K562 (cell line): ENCODE measurements around the gene MLC1. TPM values are rescaled to one million over a fixed set of nuclear protein-coding genes. Genes with fewer than 3 reads are reported as not detected.

Experiments
- ATAC-seq: fragments of 200-7000 bp; cut with Tn5 transposase; 3 replicates; pipeline ENCODE4 v1.9.1; 2020; ENCODE audit warnings: moderate library complexity
- BruUV-seq: library from RNA; stranded (reverse); fragments of 400-500 nt; replicated peaks from 2 replicates; lab custom pipeline; 2021; lab: Mats Ljungman, UMichigan
- CTCF ChIA-PET: fragments of 300-600 bp; formaldehyde crosslinking; extraction: SDS; loops from one replicate; lab custom pipeline; 2021; ENCODE audit warnings: low intra/inter-chr PET ratio; lab: Yijun Ruan, JAX
- POLR2A ChIA-PET: fragments of 300-600, 350-650 bp; sonication (Branson Sonifier 250); formaldehyde crosslinking; extraction: SDS; loops from one replicate; lab custom pipeline; 2021; ENCODE audit warnings: antibody characterized with exemption, inconsistent platforms; lab: Yijun Ruan, JAX
- DNase-seq, 4 experiments: peaks; one replicate each; pipeline versions ENCODE4 v3.0.0 to v3.0.0-alpha.2; 2011 to 2018; ENCODE audit warnings: low spot score in 3 of 4, mixed read lengths in 3 of 4; ENCODE audit errors: extremely low read depth in 1 of 4
- FAIRE-seq: peaks from 2 replicates; lab custom pipeline; 2011; peaks lifted over from hg19 to GRCh38; lab: Jason Lieb, UNC
- H2AFZ ChIP-seq: 2 replicates; pipeline ENCODE4 v1.6.0; 2011; ENCODE audit warnings: low read depth, low read length, control low read depth, inconsistent platforms
- H3K27ac ChIP-seq: fragments of 200-600 bp; 3 replicates; pipeline ENCODE4 v1.8.0; 2011; ENCODE audit warnings: low read depth, mild to moderate bottlenecking, control low read depth, inconsistent platforms, low read length, moderate library complexity, mixed read lengths; ENCODE audit errors: extremely low read depth
- H3K27me3 ChIP-seq, 2 experiments: fragments of 300-600 bp in 1 of 2; 2 replicates in 1 of 2; 3 replicates in 1 of 2; pipeline versions ENCODE4 v1.6.0 to v1.8.0; 2011; ENCODE audit warnings: inconsistent platforms in 2 of 2, low read length in 2 of 2, mild to moderate bottlenecking in 1 of 2, mixed read lengths in 1 of 2, moderate library complexity in 1 of 2; ENCODE audit not compliant: control insufficient read depth in 2 of 2, insufficient read depth in 2 of 2
- H3K36me3 ChIP-seq: fragments of 300-600 bp; 3 replicates; pipeline ENCODE4 v1.8.0; 2011; ENCODE audit warnings: mild to moderate bottlenecking, low read length, inconsistent platforms; ENCODE audit not compliant: control insufficient read depth, insufficient read depth
- H3K4me1 ChIP-seq, 2 experiments: fragments of 200-600 bp in 1 of 2; replicated peaks in 1 of 2; 2 replicates in 1 of 2; 3 replicates in 1 of 2; pipeline versions ENCODE4 v1.5.1 to v1.8.0; 2011; ENCODE audit warnings: inconsistent platforms in 2 of 2, low read length in 2 of 2, mild to moderate bottlenecking in 1 of 2, mixed read lengths in 1 of 2, moderate library complexity in 1 of 2; ENCODE audit not compliant: control insufficient read depth in 2 of 2, insufficient read depth in 2 of 2
- H3K4me2 ChIP-seq: 2 replicates; pipeline ENCODE4 v1.6.1; 2011; ENCODE audit warnings: low read length, control low read depth, inconsistent platforms, mixed read lengths; ENCODE audit not compliant: insufficient read depth
- H3K4me3 ChIP-seq: fragments of 200-600 bp; sonication (generic), shearing (Covaris generic); 2 replicates; pipeline ENCODE4 v1.5.1; 2016; ENCODE audit warnings: control low read depth, inconsistent platforms
- H3K79me2 ChIP-seq: fragments of 200-600 bp; 3 replicates; pipeline ENCODE4 v1.8.0; 2011; ENCODE audit warnings: low read length, inconsistent platforms; ENCODE audit not compliant: control insufficient read depth, insufficient read depth
- H3K9ac ChIP-seq, 2 experiments: 2 replicates each; pipeline versions ENCODE4 v1.6.0 to v1.6.1; 2011; ENCODE audit warnings: low read depth in 2 of 2, low read length in 2 of 2, control low read depth in 1 of 2, inconsistent platforms in 1 of 2, mild to moderate bottlenecking in 1 of 2, mixed read lengths in 1 of 2; ENCODE audit not compliant: insufficient read depth in 1 of 2
- H3K9me1 ChIP-seq: one replicate; pipeline ENCODE4 v1.6.0; 2011; ENCODE audit warnings: inconsistent platforms, mild to moderate bottlenecking, low read length, moderate library complexity; ENCODE audit not compliant: control insufficient read depth, insufficient read depth
- H3K9me3 ChIP-seq: replicated peaks from 2 replicates; pipeline ENCODE4 v1.5.1; 2011; ENCODE audit warnings: low read depth, low read length, inconsistent platforms; ENCODE audit not compliant: control insufficient read depth, insufficient read depth
- H4K20me1 ChIP-seq: replicated peaks from 2 replicates; pipeline ENCODE4 v1.6.1; 2011; ENCODE audit warnings: low read length, inconsistent platforms, mixed read lengths; ENCODE audit not compliant: control insufficient read depth, insufficient read depth
- CEBPG ChIP-seq, 3 experiments: fragments of 200-800 bp in 1 of 3; sonication (Bioruptor generic) in 1 of 3; sonication (generic) in 1 of 3; formaldehyde crosslinking in 1 of 3; IDR thresholded peaks in 2 of 3; conservative IDR thresholded peaks in 1 of 3; 2 replicates each; pipeline versions ENCODE4 v1.6.1 to v1.8.0; 2016 to 2022; ENCODE audit warnings: missing compliant biosample characterization in 2 of 3, missing genetic modification characterization in 2 of 3, mild to moderate bottlenecking in 1 of 3, missing genetic modification reagents in 1 of 3
- E2F4 ChIP-seq: sonication (generic); formaldehyde crosslinking; IDR thresholded peaks from 2 replicates; pipeline ENCODE4 v1.8.0; 2022; ENCODE audit warnings: mild to moderate bottlenecking, low read depth, missing genetic modification reagents
- ETV1 ChIP-seq: fragments of 450-650 bp; conservative IDR thresholded peaks from 2 replicates; pipeline ENCODE4 v1.6.1; 2016; ENCODE audit warnings: missing genetic modification characterization, control low read depth, low read depth, missing compliant biosample characterization
- FOS ChIP-seq: IDR thresholded peaks from 3 replicates; pipeline ENCODE4 v1.6.1; 2011; ENCODE audit not compliant: insufficient read length; ENCODE audit errors: extremely low read depth
- MAFK ChIP-seq: IDR thresholded peaks from 2 replicates; pipeline ENCODE4 v1.6.1; 2011; ENCODE audit warnings: low read length, improper control_type of control experiment
- MBD2 ChIP-seq: sonication (generic); IDR thresholded peaks from 2 replicates; pipeline ENCODE4 v1.6.1; 2016; ENCODE audit warnings: low read depth, borderline replicate concordance
- MECOM ChIP-seq: fragments of 250-450 bp; sonication (Bioruptor Pico); IDR thresholded peaks from 2 replicates; pipeline ENCODE4 v1.8.0; 2022; ENCODE audit warnings: inconsistent platforms
- NR4A1 ChIP-seq, 2 experiments: fragments of 250-450 bp in 1 of 2; fragments of 450-650 bp in 1 of 2; sonication (Bioruptor Pico) in 1 of 2; IDR thresholded peaks; 2 replicates each; pipeline versions ENCODE4 v1.4.0 to v1.6.1; 2016 to 2020; ENCODE audit warnings: mild to moderate bottlenecking in 2 of 2, missing compliant biosample characterization in 1 of 2, missing genetic modification characterization in 1 of 2, moderate library complexity in 1 of 2
- PYGO2 ChIP-seq: fragments of 450-650 bp; IDR thresholded peaks from 2 replicates; pipeline ENCODE4 v1.6.1; 2016; ENCODE audit warnings: mild to moderate bottlenecking, missing genetic modification characterization, moderate library complexity, missing compliant biosample characterization
- RNF2 ChIP-seq: sonication (generic); IDR thresholded peaks from 2 replicates; pipeline ENCODE4 v1.6.1; 2016
- SMARCB1 ChIP-seq: IDR thresholded peaks from 2 replicates; pipeline ENCODE4 v1.6.1; 2011; ENCODE audit warnings: improper control_type of control experiment, low read depth; ENCODE audit not compliant: insufficient read length
- TRIM24 ChIP-seq, 2 experiments: fragments of 450-650 bp; IDR thresholded peaks; 2 replicates each; pipeline ENCODE4 v1.6.1; 2016
- TSC22D4 ChIP-seq: fragments of 450-650 bp; IDR thresholded peaks from 2 replicates; pipeline ENCODE4 v1.6.1; 2016; ENCODE audit warnings: missing genetic modification characterization, missing biosample characterization, control low read depth
- WHSC1 ChIP-seq: IDR thresholded peaks from one replicate; pipeline ENCODE4 v1.6.1; 2012; ENCODE audit warnings: low read length, control low read depth, inconsistent platforms
- ZNF324 ChIP-seq: fragments of 250-450 bp; sonication (Bioruptor Pico); IDR thresholded peaks from 2 replicates; pipeline ENCODE4 v1.4.0; 2020; ENCODE audit warnings: mild to moderate bottlenecking
- ZNF511 ChIP-seq: sonication (generic); formaldehyde crosslinking; IDR thresholded peaks from 2 replicates; pipeline ENCODE4 v1.8.0; 2022; ENCODE audit warnings: mild to moderate bottlenecking, missing genetic modification reagents
- ZNF778 ChIP-seq: fragments of 450-650 bp; formaldehyde crosslinking; IDR thresholded peaks from 2 replicates; pipeline ENCODE4 v1.4.0; 2020; ENCODE audit warnings: mild to moderate bottlenecking, moderate library complexity
- WGBS: fragments of 100-300 bp; shearing (Covaris generic); methylation state at CpG from one replicate; pipeline ENCODE4 v1.1.6; 2016; ENCODE audit warnings: low coverage, mixed read lengths; ENCODE audit not compliant: insufficient coverage; ENCODE audit errors: missing lambda C conversion rate; 5-methylcytosine and 5-hydroxymethylcytosine counted together
- in situ Hi-C: fragments of 300-500 bp; cut with MboI; formaldehyde crosslinking; loops from 4 replicates; pipeline ENCODE4 v1.15.0; 2018; ENCODE audit warnings: inconsistent platforms, mixed read lengths
- intact Hi-C: fragments of 100-400 bp; cut with micrococcal nuclease; formaldehyde crosslinking; loops from 2 replicates; pipeline ENCODE4 v1.14.2; 2022
- polyA plus RNA-seq, 8 experiments: library from polyadenylated mRNA; depleted of rRNA in 4 of 8; stranded (reverse) in 5 of 8; unstranded in 3 of 8; fragments of >200 nt; fragmentation: Nextera tagmentation in 2 of 8; fragmentation: Illumina TruSeq in 1 of 8; extraction: Ambion mirVana in 2 of 8; extraction: Trizol in 1 of 8; gene quantifications; 2 replicates each; pipeline versions ENCODE4 v1.2.1 to v1.2.3, GENCODE V29; 2011 to 2014; ENCODE audit warnings: inconsistent platforms in 1 of 8, missing spikeins in 1 of 8
- total RNA-seq, 7 experiments: library from RNA; depleted of rRNA in 6 of 7; stranded (reverse); fragments of >200 nt in 6 of 7; fragmentation: Illumina TruSeq in 2 of 7; extraction: Trizol in 2 of 7; gene quantifications; 2 replicates each; pipeline versions ENCODE4 v1.2.1 to v1.2.3, GENCODE V29; 2011 to 2021; ENCODE audit warnings: low replicate concordance in 1 of 7

MLC1 gene
- total and polyA plus RNA-seq, 9 of the 15 experiments (the other 6 are each of a cell fraction or from before 2014, with no cell fraction given): 0.06 to 0.98 (median 0.39) TPM

- TF ChIP-seq E2F4 (CRISPR knock-in tag) (no peak), SMARCB1 (no peak), FOS (no peak), RNF2 (no peak), TSC22D4 (no peak), CEBPG (CRISPR knock-in tag; IDR thresholded peaks at IDR 0.05) (no peak), CEBPG (tag; conservative IDR thresholded peaks at IDR 0.05 in 1 of 2, IDR thresholded peaks at IDR 0.05 in 1 of 2) (no peak), MAFK (no peak), ZNF511 (CRISPR knock-in tag) (no peak), PYGO2 (tag) (no peak), WHSC1 (no peak), ZNF778 (no peak), ZNF324 (no peak), MBD2 (no peak), NR4A1 (CRISPR knock-in tag; IDR thresholded peaks at IDR 0.05) (no peak), NR4A1 (tag; IDR thresholded peaks at IDR 0.05) (no peak), ETV1 (tag) (no peak), MECOM (CRISPR knock-in tag) (no peak), TRIM24 (IDR thresholded peaks at IDR 0.05) (no peak)
- H3K9me1 ChIP-seq: no peaks in the 10 kb centered on the region
- DNase-seq (no peak), ATAC-seq (no peak), FAIRE-seq (no peak)
- WGBS: 21% methylated on average over 12 of the region's 17 CpGs
- H3K4me1 ChIP-seq: peaks cover 0 to 38% of the 10 kb centered on the region in 2 experiments; a peak in 2 of 5 replicates
- H3K9ac ChIP-seq: no peak overlapping the region; a peak in 1 of 4 replicates
- intact Hi-C loops: no loop called here
- BruUV-seq: no TSS peak
- no peaks in the 10 kb centered on the region for H3K9me3 ChIP-seq
- peaks cover 4 to 53% of the 10 kb centered on the region in 2 experiments; a peak in 3 of 5 replicates for H3K27me3 ChIP-seq
- H3K4me2 ChIP-seq: no peak overlapping the region
- no peak overlapping the region for H3K27ac ChIP-seq
- ChIA-PET CTCF (no interaction called here), POLR2A (interaction anchor here (0.7 kb wide), 1 partner anchor 226 kb away, joined by 3 read pairs; no protein-coding TSS in a partner anchor)
- no peaks in the 10 kb centered on the region for H3K79me2 ChIP-seq
- H4K20me1 ChIP-seq: no peaks in the 10 kb centered on the region
- in situ Hi-C loops: no loop called here
- no peak overlapping the region for H2AFZ ChIP-seq
- H3K36me3 ChIP-seq: no peaks in the 10 kb centered on the region
- H3K4me3 ChIP-seq: no peak overlapping the region
Measured at GRCh38 chr22:50048836-50049235, 36.4 kb downstream of the MLC1 start.
